HG02870 (cell line): Measurements from ENCODE around the gene COL12A1.

Experiments
- ATAC-seq: cut with Tn5 transposase; IDR thresholded peaks from one replicate; pipeline ENCODE4 v1.9.1; 2021; ENCODE audit warnings: mild to moderate bottlenecking, moderate library complexity; ENCODE audit not compliant: unreplicated experiment

The COL12A1 gene

DNA sequence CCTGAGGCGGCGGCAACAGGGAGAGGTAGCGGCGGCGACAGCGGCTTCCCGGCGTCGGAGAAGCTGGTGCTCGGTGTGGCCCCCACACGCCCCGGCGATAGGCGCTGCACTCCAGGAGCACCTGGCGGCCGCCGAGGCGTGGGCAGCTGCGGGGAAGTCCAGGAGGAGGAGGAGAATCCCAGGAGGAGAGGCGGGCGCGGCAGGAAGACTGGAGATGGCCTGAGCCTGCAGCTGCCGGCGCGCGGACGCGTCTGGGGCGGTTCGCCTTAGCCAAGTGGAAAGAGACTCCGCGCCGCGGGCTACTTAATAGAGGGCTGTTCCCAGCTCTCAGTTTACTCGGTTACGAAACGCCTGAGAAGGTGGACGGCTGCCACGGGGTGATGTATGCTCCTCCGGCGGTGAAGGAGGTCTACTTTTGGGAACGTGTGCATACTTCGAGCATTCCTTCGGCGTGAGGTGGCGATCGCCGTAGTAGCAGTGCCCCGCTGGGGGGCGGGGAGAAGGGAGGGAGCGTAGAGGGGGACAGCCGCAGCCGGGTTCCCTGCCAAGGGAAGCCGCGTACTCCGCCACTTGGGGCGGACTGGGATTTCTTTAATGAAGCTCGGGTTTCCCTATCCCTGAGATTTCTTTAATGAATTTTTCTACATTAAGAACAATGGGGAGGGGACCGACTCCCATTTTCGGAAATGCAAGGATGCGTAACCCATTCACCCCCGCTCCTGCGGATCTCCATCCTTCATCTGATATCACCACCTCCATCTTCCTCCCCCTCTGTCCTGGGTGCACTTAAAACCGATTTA, at the start of gene COL12A1:
COL12A1 (minus strand) TSS at position 278 of the 800 bp plus-strand sequence. CDS start 3,261 bp downstream, outside the sequence.
- no peak for ATAC-seq

DNA sequence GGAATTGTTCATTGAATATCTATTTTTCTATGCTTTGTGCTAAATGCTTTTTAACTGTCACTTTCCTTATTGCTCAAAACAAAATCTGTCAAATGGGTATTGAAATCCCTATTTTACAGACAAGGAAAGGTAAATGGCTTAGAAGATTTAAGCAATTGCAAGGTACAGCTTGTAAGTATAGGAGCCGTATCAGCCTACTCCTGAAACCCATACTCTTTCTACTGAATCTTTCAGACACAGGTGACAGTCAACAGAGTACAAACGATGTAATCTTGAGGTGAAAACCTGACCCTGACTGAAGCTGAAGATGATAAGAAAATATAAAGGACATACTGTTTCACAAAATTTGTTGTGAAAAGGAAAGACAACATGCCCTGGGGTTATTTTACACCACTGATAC, 44.7 kb upstream of the COL12A1 start:
- no peak for ATAC-seq

DNA sequence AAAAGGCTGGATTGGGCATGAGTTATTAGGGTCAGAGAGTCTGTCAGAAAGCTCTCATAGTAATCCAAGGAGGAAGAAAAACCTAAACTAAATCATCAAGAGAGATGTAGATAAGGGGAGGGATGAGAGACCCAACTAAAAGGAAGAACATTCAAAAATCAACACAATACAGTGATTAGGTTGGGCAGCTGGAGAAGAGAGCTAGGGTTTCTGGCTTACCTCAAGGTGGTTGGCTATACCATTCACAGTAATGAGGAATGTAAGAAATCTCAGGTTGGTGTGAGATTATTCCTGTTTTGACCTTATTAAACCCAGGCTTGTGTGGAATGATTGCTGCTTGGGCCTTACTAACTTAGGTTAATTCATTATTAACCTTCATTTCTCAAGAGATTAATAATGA, 44.0 kb upstream of the COL12A1 start:
- ATAC-seq = no peak

DNA sequence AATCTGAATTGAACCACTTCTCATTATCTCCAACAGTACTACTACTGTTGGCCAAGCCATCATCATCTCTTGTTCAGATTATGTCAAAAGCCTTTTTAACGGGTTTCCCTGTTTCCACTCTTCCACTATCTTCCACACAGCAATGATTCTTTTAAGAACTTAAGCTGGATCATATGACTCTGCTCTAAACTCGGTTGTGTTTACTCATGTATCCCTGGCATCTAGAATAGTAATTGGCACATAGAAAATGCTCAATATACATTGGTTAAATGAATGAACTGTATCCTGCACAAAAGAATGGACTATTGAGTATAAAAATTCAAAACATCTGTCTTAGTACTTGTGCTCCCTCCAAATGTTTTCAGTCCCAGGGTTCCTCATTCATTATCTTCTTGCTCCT, 40.5 kb upstream of the COL12A1 start:
- no peak for ATAC-seq

DNA sequence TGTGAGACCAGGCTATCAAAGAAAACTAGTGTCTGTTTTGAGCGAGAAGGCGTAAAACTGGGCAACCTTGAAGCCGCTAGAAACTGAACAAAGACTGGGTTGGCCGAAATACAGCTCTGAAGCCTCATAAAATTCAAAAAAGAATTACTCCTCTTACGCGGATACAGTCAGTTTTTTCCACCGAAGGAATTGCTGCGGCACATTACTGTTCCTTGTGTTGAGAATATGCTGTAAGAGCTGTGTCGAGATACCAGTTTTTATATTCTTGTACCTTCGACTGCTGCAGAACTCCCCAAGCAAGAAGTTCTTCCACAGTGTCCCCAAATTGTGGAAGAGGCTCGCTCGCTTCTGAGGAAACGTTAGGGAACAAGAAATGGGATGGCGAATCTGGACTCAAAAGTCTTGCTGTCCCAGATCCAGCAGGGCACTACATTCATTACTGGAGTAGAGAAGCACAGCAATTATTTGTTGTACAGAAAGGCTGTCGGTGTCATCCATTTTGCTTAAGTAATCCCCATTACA, 38.3 kb upstream of the COL12A1 start:
- ATAC-seq = peak; percentile 1

DNA sequence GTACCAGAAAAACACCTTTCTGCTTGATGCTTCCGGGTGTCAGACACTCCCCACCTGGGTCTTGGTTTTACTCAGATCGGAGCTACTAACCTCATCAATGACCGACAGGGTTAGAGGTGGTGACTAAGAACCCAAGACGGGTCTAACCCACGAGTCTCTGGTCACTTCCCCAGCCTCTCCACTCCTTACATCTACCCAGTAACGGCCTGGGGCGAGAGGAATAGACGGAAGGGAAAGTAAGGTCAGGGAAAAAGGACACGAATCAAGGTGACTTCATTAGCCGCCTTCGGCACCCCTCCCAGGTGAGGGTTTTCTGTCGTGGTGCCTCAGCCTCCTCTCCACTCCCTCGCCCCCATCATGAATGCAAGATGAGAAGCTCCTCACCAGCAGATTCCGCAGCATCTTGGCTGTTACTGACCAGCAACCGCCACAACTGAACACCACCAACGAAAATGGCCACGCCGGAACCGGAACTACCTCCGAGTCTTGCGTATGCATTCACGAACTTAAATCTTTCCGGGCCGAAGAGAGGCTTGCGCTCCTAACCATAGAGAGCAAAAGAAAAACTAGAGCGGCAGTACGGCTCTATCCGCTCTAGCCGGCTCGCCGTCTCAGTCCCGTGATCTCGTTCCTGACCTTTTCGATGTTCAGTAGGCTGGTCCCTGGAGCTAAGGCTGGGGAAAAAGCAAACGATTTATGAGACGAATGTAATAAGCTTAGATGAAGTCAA, 37.6 kb upstream of the COL12A1 start, which contains the start of gene COX7A2:
COX7A2 (minus strand) TSS at position 469 of the 730 bp plus-strand sequence; CDS start at position 402, 67 bp downstream.
- peak; percentile 95 for ATAC-seq

DNA sequence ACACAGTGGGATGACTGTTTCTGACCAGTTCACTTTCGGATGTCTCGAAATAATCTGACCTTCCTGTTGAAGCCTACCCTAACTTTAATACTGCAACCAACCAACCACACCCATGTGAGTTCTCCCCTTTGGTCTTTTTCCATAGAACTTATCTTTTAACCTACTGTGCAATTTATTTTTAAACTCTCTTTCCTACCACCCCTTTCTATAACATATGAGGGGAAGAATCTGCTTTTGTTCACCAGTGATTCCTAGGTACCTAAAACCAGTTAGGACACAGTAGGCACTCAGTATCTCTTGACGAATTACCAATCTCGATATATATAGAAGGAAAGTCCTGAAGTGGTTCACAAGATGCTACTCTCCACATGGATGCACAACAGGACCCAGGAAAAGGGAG, 30.8 kb upstream of the COL12A1 start:
- no peak for ATAC-seq

DNA sequence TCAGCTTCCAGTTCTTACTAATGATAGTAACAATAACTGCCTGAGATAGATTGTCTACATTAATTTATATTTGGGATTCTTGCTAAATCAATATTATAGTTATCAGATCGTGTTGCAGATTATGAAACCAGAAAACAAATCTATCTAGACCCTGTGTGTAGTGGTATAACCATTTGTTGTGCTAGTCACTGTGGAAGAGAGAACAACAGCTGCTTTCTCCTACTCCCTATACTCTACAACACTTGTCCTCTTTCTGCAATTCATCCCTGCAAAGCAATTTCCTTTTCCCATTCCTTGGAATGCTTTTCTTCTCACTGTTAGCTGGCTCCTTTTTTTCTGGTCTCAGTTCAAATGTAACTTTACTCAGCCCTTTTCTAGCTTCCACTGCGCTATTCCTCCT, 29.4 kb upstream of the COL12A1 start:
- ATAC-seq = no peak

DNA sequence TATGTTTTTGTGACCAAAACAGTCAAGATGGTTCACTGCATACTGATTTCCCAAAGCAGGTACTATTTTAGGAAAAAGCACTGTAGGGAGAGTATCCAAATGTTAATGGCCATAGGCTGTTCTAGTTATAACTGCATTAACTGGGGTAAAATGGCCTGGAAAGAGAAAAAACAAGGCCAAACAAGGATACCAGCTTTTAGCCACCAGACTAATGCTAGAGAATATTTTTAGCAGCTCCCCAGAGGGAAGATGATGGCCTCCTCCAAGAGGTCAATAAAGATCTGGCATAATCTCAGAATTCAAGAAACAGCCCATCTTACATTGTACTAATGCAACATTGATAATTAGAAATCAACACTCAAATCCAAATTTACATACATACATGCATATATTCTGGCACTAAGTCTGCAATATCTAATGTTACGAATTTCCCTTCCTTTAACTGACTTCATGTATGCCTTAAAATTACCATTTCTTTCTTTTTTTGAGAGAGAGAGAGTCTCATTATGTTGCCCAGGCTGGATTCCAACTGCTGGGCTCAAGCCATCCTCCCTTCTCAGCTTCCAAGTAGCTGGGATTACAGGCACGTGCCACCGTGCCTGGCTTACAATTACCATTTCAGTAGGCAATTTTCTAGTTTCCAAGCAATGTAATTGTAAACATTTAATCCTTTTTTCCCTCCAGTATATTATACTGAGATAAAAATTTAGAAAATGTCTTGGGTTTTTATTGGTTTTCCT, 28.4 kb upstream of the COL12A1 start:
- ATAC-seq = no peak

DNA sequence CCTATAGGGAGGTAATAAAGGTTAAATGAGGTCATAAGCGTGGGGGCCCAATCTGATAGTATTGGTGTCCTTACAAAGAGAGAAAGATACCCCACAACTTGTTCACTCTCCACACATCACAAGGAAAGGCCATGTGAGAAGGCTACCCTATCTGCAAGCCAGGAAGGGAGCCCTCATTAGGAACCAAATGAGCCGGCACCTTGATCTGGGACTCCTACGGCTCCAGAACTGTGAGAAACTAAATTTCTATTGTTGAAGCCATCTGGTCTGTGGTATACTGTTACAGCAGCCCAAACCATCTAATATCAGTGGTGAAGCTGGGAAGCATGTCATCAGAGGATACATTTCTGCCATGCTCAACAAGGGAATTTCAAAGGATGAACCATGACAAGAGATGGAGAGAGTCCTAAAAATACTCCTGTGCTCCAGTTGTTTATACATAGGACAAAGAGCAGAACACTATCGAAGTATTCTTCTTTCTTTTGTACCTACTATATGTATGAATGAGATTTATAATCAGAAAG, 27.3 kb upstream of the COL12A1 start:
- no peak for ATAC-seq

DNA sequence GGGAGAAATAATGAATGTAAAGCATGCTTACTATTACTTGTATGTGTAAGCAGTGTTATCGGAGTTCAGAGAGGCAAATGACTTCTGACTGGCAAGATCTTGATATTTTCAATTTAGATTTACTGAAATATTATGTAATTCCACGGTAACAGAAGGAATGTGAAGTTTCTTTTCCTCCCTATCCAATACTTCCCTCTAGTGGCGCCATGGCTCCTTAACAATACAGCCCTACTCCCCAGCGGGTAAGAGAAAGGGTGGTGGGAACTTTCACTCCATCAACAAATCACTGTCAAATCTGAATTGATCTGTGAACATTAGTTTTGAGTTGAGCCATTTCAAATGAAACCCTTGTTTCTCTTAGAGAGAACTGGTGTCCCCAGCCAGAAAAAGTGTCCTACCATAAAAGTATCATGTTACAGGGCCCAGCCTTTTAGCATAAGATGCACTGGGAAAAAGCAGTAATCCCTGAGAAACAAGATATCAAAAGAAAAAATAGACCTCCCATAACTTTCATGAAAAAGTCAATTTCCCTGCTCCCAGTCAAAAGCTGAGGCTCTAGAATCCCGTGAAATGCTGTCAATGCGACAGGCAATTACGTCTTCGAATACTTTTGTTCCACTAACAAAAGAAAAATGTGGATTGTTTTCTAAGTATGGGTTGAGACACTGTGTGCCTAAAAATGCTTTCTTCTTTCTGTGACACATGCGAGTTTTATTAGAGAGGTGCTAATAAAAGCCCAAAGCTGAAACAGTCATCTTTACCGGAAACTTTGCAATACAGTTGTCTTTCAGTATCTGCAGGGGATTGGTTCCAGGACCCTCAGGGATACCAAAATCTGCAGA, 24.9 kb upstream of the COL12A1 start:
- ATAC-seq = no peak

DNA sequence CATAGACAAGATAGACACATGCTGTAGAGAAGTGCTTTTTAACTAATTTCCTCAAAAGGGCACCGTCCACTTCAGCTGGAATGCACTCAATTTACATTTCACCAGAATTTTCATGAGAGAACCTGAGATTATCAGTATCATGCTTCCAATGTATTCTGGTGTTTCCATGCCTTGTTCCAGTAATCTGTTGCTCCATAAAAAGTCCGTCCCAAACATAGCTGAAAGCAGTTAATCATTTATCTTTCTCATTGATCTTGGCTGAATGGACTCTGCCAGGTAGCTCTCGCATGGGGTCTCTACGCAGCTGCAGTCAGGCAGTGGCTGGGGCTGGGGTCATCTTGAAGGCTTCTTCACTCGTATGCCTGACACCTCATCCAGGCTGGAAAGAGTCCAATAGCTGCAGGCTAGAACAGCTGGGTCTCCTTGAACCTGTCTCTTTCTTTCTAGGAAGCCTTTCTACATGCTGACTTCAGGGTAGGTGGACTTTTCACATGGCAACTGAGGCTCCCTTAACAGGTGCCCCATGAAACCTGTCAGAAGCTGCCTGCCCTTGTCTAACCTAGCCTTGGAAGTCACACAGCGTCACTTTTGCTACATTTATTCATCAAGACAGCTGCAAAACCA, 18.6 kb upstream of the COL12A1 start:
- no peak for ATAC-seq

DNA sequence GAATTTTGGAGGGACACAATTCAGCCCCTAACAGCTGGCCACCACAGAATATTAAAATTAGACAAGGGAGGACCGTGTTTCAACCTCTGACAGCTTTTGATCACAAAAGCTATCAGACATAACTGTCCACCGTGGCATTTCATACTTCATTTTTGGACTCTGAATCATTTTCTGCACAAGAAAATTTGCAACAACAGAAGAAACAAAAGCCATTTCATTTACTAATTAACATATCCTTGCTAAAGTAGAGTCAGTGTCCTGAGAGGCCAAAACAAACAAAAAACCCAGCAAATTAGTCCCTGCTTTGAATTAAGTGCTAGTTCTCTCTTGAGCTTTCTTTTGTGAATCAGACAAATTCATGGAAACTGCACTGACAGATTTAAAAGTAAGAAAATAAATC, 17.6 kb upstream of the COL12A1 start:
- no peak for ATAC-seq

DNA sequence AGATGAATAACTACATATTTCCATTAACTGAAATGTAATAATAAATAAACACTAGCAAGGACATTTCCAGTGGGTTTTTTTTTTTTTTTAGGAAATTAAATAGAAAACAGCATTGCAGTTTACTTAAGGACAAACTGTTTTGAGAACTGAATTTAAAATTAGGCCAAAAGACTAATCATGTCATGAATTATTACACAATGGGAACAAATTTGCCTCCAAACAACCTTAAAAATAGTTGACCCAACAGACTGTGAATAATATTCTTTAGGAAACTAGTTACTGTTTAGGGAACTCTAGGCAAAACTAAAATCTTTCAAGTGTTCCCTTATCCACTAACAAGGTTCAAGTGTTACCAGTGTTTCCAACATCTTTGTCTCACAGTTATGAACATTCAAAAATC, 16.4 kb upstream of the COL12A1 start:
- no peak for ATAC-seq

DNA sequence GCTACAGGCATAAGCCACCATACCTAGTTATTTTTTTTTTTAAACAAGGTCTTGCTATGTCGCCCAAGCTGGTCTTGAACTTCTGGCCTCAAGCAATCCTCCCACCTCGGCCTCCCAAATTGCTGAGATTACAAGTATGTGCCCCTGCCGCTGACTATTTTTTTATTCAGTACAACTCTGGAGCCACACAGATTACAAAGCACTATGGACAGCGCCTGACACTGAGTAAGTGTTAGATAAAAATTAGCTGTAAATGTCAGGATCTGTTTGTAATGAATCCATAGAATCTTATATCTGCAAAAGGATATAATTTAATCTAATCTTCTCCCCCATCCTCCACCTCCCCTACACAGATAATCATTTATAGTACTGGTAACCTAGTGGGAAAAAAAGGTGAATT, 15.3 kb upstream of the COL12A1 start:
- ATAC-seq = no peak

DNA sequence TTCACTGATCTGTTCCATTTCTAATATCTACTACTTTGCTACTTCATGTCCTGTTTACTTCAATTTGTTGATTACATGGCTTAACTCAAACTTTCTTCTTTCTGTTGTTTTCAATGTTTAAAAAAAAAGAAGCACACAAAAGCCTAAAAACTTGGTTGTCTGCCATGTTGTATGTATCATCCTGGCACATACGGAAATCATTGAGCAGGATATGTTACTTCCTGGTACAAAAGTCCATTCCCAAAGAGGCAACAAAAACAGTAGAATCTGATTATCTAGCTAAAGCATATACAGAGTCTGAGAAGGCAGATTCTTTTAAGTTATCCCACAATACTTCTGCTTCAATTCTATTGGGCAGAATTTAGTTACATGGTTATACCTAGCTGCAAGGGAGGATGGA, 14.5 kb upstream of the COL12A1 start:
- ATAC-seq = no peak

DNA sequence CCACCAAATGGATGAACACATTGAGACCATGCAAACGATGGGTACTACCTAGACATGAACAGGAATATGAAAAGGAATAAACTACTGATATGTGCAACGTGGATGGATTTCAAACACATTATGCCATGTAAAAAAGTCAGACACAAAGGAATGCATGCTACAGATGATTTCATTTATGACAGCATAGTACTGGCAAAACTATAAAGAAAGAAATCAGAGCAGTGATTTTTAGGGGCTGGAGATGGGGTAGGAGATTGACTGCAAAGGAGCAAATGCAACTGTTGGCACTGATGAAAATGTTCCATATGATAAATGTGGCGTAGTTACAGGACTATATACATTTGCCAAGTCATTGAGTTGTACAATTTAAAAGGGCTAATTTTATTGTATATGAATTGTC, 13.4 kb upstream of the COL12A1 start:
- ATAC-seq = no peak

DNA sequence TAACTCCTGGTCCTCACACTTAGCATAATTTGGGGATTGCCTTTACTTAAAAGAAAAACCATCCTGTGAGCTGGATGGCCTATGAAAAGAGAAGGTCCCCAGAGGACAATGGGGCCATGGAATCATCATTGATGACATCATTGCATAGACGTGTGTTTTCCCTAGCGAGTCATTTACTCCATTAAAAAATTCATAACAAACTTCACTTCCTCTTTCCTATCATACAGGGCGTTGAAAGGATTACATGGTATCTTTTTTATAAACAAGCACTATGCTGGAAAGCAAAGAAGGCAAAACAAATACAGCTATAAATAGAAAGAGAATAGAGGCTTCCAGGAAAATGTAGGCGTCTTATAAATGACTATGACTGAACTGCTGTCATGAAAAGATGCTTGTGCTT, 11.3 kb upstream of the COL12A1 start:
- ATAC-seq = no peak

DNA sequence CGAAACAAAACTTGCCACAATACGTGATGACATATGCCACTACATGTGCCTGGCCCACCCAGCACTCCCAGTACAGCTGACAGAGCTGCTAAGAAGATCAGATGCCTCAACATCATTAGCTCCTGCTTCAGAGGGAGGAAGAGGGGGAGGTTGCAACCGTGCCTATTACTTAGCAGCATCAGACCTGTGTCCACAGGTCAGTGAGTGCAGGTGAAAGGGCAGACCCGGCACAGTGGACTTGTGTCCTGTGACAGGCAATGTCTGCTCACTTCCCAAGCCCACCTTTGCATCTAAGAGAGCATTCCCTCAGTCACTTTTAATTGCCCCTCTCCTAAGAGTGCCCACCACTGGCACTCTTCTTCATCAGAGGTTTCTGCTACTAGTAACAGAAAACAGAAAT, 9.4 kb upstream of the COL12A1 start:
- no peak for ATAC-seq

DNA sequence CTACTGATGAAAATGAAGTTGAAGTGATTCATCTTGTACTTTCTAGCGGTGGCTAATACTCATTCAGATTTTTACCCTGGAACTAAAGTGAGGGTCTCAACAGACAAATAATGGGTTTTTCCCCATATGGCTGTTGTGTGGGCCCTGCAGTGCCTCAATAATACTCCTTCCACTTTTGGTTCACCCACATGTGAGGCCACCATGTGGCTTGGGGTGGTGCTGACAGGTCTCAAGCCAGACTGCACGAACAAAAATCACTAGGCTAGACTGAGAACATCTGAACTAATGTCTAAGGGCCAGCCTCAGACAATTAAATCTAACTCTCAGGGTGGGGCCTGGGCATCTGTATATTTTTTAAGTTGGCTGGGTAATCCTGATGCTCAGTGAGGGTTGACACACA, 7.9 kb upstream of the COL12A1 start:
- peak; percentile 43 for ATAC-seq
